Parietal lobe (tissue), 1 donor: Measurements from ENCODE around the gene SLC35B4. TPM values are rescaled to one million over a fixed set of nuclear protein-coding genes. Genes with fewer than 3 reads are reported as not detected.

ENCODE experiments used
- total RNA-seq: library from RNA; depleted of rRNA; stranded (reverse); fragments of >200 nt; gene quantifications from one replicate; pipeline ENCODE4 v1.2.3, GENCODE V29; 2014

SLC35B4 gene
- total RNA-seq = 35.4 TPM

DNA sequence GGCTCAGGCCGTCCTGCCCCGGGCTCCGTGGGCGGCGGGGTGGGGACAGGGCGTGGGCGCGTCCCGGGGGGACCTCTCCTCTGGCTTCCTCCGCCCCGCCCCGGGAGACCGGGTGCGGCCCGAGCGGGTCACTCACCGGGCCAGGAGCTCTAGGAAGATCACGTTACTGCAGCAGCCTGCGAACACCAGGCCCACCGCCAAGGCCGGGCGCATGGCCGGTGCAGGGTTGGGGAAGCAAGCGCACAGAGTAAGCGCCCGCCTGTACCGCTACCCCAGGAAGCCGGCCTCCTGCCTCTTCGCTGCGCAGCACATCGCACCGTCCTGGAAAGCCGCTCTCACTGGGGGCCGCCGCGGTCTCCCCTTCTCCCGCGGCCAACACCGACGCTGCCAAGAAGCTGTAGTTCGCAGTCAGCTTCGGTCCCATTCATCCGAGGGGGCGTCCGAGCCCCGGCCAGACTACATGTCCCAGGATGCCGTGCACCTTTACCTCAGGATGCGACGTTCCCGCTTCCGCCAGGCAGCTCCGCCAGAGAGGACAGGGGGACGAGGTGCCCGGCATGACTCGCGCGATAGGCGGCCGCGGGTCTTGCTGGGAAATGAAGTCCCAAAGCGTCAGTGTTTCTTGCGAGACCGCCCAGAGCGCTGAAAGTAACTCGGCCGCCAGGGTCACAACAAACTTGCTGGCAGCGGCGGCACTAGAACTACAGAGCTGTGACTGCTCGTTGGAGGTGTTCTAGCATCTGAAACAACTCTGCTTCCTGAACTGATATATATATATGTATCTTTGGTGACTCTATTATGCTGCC lies at the start of gene SLC35B4:
SLC35B4 (minus strand) TSS at position 392 of the 806 bp plus-strand sequence; CDS start at position 213, 179 bp downstream.

Other genes starting within 250 kb of the SLC35B4 start
- gene LRGUK, start 189.6 kb downstream of the SLC35B4 start, total RNA-seq = 11.3 TPM
- 52.3 TPM for gene AKR1B1, start 142.2 kb upstream of the SLC35B4 start, total RNA-seq
- gene AKR1B10, start 210.6 kb upstream of the SLC35B4 start, total RNA-seq = not detected
- not detected for gene AKR1B15, start 232.2 kb upstream of the SLC35B4 start, total RNA-seq